Adrenal gland (tissue), 5 donors: ENCODE results near the gene ITPR1.

Experiments used
- CTCF ChIP-seq, 6 experiments: fragments of 450-650 bp in 4 of 6; fragments of 200-600 bp in 2 of 6; sonication (generic) in 1 of 6; IDR thresholded peaks; 1 replicate in 5 of 6; 2 replicates in 1 of 6; pipeline versions ENCODE4 v1.5.1 to v1.8.0; 2016 to 2021; ENCODE audit warnings: antibody characterized with exemption in 6 of 6, mild to moderate bottlenecking in 2 of 6, moderate library complexity in 1 of 6
- POLR2A ChIP-seq, 2 donors: fragments of 450-650 bp; IDR thresholded peaks; one replicate each; pipeline ENCODE4 v1.6.1; 2017; ENCODE audit warnings: antibody characterized with exemption in 2 of 2, mild to moderate bottlenecking in 2 of 2, moderate library complexity in 1 of 2
- donor health status: DM: no; HTN: no; CAD: no.

DNA sequence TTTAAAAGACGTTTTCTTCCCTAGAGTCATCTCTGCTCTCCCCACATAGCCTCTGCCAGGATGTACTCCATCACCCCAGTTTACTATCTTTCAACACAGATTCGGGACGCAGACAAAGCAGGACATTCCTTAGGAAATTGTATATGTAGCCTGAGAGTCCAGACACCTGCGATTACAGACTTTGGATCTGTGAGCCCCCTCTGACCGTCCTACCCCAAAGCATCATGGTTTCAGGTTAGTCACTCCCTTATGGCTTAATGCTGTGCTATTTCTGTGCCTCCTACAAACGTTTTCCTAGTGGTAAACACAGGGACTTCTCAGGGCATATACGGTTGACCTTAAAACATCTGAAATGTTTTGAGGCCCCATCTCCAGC is 252.1 kb downstream of the ITPR1 start:
- no peak for TF ChIP-seq CTCF (IDR thresholded peaks at IDR 0.05)
- no peak for TF ChIP-seq POLR2A (IDR thresholded peaks at IDR 0.05)
